ENCODE results near the gene TPM3. TPM values are rescaled to one million over a fixed set of nuclear protein-coding genes. Genes with fewer than 3 reads are reported as not detected.

The TPM3 gene
- total and polyA plus RNA-seq, 9 of the 15 experiments (the other 6 are each of a cell fraction or from before 2014, with no cell fraction given) = 202 to 604 (median 421) TPM

DNA sequence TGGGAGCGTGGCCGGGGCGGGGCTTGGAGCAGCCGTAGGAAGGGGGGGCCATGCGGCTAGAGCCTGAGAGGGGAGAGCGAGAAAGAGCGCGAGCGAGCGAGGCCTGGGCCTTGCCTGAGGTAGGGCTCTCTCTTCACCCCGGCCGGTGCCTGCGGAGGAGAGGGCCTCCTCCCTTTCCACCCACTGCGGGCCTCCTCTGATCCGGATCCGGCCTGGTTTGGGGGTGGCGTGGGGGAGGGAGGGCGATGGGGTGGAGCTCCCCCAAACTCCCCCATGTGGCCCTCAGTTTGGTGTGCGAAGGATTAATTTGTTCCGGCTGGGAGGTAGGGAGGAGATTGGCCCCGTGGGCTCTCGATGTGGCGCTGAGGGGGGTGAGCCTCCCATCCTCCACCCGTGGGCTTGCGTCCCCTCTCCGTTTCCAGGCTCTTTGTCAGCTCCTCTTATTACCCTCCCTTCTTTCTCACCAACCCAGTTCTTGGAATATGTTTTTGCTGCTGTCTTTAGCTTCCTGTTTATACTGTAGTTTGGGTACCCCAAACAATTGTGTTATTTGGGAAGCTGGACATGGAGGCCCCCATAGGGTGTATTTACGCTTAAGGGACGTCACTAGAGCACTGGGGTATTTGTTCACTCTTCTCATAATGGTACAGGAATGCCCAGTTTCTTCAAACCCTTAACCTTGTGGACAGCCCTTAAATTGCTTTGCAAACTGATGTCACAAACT, 29.5 kb upstream of the TPM3 start (continued):
- TF ChIP-seq, protein P1, sequence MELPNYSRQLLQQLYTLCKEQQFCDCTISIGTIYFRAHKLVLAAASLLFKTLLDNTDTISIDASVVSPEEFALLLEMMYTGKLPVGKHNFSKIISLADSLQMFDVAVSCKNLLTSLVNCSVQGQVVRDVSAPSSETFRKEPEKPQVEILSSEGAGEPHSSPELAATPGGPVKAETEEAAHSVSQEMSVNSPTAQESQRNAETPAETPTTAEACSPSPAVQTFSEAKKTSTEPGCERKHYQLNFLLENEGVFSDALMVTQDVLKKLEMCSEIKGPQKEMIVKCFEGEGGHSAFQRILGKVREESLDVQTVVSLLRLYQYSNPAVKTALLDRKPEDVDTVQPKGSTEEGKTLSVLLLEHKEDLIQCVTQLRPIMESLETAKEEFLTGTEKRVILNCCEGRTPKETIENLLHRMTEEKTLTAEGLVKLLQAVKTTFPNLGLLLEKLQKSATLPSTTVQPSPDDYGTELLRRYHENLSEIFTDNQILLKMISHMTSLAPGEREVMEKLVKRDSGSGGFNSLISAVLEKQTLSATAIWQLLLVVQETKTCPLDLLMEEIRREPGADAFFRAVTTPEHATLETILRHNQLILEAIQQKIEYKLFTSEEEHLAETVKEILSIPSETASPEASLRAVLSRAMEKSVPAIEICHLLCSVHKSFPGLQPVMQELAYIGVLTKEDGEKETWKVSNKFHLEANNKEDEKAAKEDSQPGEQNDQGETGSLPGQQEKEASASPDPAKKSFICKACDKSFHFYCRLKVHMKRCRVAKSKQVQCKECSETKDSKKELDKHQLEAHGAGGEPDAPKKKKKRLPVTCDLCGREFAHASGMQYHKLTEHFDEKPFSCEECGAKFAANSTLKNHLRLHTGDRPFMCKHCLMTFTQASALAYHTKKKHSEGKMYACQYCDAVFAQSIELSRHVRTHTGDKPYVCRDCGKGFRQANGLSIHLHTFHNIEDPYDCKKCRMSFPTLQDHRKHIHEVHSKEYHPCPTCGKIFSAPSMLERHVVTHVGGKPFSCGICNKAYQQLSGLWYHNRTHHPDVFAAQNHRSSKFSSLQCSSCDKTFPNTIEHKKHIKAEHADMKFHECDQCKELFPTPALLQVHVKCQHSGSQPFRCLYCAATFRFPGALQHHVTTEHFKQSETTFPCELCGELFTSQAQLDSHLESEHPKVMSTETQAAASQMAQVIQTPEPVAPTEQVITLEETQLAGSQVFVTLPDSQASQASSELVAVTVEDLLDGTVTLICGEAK (IDR thresholded peaks at IDR 0.05) = peak; percentile 49
- TF ChIP-seq, protein P1 (CRISPR knock-in tag; IDR thresholded peaks at IDR 0.05) = no peak
- TF ChIP-seq ETV6 (IDR thresholded peaks at IDR 0.05; ENCODE audit: borderline replicate concordance in 1 of 2, low read depth in 2 of 2, low read length in 1 of 2) (no peak; a peak in 1 of 4 replicates), ETV6 (CRISPR knock-in tag; IDR thresholded peaks at IDR 0.05; ENCODE audit: borderline replicate concordance) (peak; percentile 44; the same call in 1 of the 2 replicates), THRAP3 (IDR thresholded peaks at IDR 0.05; ENCODE audit: borderline replicate concordance) (no peak), BMI1 (IDR thresholded peaks at IDR 0.05; ENCODE audit: low read length) (no peak), MXI1 (IDR thresholded peaks at IDR 0.05; ENCODE audit: low read depth, low read length) (peak; percentile 15; the same call in 1 of the 2 replicates), GABPA (tag; conservative IDR thresholded peaks at IDR 0.05; ENCODE audit: low read depth) (peak; percentile 63; the same call in 1 of the 2 replicates), MTA1 (IDR thresholded peaks at IDR 0.05; ENCODE audit: borderline replicate concordance) (no peak), MAFF (IDR thresholded peaks at IDR 0.05; ENCODE audit: low read length) (no peak)
- TF ChIP-seq, protein P2, sequence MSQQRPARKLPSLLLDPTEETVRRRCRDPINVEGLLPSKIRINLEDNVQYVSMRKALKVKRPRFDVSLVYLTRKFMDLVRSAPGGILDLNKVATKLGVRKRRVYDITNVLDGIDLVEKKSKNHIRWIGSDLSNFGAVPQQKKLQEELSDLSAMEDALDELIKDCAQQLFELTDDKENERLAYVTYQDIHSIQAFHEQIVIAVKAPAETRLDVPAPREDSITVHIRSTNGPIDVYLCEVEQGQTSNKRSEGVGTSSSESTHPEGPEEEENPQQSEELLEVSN (IDR thresholded peaks at IDR 0.05; ENCODE audit: borderline replicate concordance in 1 of 2, extremely low read depth in 1 of 2, insufficient read depth in 1 of 2, insufficient read length in 1 of 2, low read depth in 1 of 2, low read length in 1 of 2, poor library complexity in 1 of 2, severe bottlenecking in 1 of 2) = peak in 1 of 2 experiments; percentile 43
- TF ChIP-seq, protein P3, sequence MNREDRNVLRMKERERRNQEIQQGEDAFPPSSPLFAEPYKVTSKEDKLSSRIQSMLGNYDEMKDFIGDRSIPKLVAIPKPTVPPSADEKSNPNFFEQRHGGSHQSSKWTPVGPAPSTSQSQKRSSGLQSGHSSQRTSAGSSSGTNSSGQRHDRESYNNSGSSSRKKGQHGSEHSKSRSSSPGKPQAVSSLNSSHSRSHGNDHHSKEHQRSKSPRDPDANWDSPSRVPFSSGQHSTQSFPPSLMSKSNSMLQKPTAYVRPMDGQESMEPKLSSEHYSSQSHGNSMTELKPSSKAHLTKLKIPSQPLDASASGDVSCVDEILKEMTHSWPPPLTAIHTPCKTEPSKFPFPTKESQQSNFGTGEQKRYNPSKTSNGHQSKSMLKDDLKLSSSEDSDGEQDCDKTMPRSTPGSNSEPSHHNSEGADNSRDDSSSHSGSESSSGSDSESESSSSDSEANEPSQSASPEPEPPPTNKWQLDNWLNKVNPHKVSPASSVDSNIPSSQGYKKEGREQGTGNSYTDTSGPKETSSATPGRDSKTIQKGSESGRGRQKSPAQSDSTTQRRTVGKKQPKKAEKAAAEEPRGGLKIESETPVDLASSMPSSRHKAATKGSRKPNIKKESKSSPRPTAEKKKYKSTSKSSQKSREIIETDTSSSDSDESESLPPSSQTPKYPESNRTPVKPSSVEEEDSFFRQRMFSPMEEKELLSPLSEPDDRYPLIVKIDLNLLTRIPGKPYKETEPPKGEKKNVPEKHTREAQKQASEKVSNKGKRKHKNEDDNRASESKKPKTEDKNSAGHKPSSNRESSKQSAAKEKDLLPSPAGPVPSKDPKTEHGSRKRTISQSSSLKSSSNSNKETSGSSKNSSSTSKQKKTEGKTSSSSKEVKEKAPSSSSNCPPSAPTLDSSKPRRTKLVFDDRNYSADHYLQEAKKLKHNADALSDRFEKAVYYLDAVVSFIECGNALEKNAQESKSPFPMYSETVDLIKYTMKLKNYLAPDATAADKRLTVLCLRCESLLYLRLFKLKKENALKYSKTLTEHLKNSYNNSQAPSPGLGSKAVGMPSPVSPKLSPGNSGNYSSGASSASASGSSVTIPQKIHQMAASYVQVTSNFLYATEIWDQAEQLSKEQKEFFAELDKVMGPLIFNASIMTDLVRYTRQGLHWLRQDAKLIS (CRISPR knock-in tag; IDR thresholded peaks at IDR 0.05) = peak; percentile 69; the same call in 1 of the 2 replicates

Measured in K562 (cell line).